SKM-1 (cell line): ENCODE results near the gene GRIK4.

Source experiments
- DNase-seq: peaks from one replicate; lab custom pipeline; 2025; ENCODE audit not compliant: unreplicated experiment; lab: John Stamatoyannopoulos, UW

Gene GRIK4

DNA sequence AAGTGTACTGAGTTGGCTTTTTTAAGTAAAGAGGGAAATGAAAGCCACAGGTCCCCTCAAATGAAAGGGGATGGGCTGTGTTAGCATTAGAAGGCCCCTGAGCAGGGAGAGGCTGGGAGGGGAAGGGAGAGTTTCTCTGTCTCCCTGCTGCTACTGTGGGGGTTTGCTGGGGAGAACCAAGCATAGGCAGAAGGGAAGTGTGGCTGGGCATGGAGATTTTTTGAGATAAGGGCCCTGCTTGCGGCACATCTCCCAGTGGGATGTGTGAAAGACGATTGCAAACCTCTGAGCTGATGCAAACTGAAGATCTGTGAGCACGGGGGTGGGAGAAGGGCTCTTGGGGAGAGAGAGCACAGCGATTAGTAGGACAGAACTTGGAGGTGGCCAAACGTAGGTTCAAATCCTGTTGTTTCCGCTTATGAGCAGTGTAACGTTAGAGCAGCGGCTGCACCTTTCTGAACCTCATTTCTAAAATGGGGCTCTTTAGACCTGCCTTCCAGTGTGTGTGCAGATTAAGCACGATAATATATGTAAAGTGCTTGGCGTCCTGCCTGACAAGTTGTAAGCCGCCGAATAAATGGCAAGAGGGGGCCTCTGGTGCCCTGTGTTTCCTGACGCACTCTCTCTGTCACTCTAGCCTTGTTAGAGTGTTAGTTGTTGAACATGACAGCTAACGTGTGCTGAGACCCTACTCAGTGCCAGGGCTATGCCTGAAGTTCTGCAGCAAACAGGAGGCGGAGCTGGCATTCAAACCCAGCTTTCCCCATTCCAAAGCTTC lies 122.3 kb downstream of the GRIK4 start:
- DNase-seq = no peak

GRCh38 chr11:120634706-120635105 lies 123.2 kb downstream of the GRIK4 start:
- no peak for DNase-seq

DNA sequence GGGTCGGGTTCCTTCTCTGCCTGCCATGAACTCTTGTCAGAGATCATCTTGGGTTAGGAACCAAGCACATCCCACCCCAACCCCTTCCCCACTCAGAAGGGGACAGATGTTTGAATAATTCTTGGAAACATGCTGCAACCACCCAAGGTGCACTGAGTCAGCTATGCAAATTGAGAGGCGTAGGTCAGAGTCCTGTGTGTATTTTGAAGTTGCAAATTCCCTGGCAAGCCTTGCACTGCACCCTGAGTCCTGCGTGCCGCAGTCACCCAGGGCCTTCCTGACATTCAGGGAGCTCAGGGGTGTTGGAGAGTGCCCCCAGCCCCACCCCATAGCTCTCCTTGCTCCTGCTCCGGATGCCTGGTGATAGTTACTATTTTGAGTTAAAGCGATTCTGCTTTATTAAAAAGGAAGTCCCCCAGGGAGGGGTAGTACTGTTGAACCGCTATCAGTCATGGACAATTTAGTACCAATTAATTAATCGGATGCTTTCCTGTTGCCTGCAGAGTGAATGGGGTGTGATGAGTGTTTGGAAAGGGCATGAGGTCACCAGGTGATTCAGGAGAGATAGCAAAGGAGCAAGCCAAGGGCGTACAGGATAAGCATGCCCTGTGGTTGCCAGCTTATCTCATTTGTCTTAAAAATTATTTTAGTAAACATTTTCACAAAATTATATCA lies 123.7 kb downstream of the GRIK4 start:
- DNase-seq = no peak

- no peak for DNase-seq
Observed at GRCh38 chr11:120637131-120637530, 125.6 kb downstream of the GRIK4 start.

DNA sequence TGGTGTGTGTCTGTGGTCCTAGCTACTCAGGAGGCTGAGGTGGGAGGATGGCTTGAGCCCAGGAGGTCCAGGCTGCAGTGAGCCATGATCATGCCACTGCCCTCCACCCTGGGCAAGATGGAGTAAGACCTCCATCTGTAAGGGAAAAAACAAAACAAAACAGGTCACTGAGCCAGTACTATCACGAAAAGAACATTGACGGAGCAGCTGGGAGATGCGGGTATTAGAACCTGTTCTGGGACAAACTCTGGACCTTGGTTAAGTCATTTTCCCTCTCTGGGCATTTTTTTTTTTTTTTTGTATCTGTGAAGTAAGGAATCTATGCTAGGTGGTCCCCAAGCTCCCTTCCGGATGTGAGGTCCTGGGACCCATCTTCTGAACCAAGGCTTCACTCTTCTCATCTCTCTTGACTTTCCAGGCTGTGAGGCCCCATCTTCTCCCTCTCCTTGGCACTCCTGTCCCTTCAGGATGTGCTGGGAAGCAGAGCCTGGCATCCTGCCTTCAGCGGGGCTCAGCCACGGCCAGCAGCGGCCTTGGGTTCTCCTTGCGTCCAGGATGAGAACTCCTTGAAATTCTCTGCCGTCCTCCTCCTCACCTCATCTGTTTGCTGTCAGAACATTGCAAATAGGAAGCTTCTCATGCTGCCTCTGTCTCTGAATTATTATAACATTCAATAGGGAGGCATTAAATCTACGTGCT lies 130.8 kb downstream of the GRIK4 start:
- no peak for DNase-seq

- no peak for DNase-seq
Observed at GRCh38 chr11:120643284-120643683, 131.7 kb downstream of the GRIK4 start.

DNA sequence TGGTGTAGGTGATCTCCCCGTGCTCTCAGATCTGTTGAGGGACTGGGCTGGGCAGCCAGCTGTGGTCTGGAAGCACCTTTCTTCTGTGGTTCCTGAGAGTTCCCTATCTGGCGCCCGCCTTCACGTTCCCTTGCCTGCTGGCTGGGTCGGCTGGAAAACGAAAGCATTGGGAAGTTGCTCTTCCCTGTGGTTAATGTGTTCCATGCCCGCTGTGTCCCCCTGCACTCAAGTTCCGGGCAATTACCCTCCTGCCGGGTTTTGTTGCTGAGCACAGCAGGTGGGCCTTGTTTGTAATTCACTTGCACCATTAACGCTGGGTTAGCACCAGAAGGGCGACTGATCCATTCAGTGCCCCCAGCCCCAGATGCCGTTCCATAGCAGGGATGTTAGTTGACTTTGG lies 134.1 kb downstream of the GRIK4 start:
- no peak for DNase-seq

DNA sequence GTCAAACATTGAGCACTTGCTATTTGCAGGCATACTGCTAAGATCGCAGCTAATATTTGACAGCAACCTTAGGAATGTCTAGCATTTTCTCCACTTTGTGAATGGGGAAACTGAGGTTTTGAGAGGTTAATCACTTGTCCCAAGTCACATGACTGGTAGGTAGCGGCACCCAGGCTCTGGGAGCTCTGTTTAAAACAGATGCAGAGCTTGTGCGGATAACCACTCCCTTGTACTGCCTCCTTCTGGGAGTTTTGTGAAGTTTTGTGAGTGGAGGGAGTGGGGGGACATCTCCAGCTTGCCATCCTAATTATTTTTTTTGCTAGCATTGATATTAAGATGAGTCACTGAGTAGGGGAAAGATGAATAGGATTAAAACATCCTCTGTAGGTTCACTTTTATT lies 134.7 kb downstream of the GRIK4 start:
- DNase-seq = no peak

GRCh38 chr11:120647681-120648080 lies 136.1 kb downstream of the GRIK4 start:
- DNase-seq = no peak

GRCh38 chr11:120648771-120649170 lies 137.2 kb downstream of the GRIK4 start:
- DNase-seq = no peak

- no peak for DNase-seq
Observed at GRCh38 chr11:120649316-120649715, 137.8 kb downstream of the GRIK4 start.

DNA sequence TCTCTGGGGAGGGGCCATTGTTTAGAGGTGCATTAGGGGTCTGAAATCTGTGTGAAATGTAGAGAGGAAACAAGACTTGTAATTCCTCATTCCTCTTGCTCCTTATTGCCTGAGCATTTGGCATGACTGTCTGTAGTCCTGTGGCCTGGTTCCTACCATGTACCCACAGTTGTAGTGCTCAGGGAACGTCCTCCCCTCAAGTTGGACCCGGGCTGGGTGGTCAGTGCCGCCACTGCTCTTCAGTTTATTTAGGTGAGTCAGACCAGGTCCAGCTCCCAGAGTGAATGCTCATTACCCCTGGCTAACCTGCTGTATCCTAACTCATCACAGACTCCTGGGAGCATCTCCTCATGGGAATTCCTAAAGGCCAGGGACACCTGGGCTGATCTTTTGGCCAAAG lies 139.8 kb downstream of the GRIK4 start:
- no peak for DNase-seq

GRCh38 chr11:120651836-120652235 lies 140.3 kb downstream of the GRIK4 start:
- no peak for DNase-seq

GRCh38 chr11:120652705-120653335 lies 141.3 kb downstream of the GRIK4 start:
- no peak for DNase-seq

- no peak for DNase-seq
Observed at GRCh38 chr11:120655589-120655988, 144.0 kb downstream of the GRIK4 start.

DNA sequence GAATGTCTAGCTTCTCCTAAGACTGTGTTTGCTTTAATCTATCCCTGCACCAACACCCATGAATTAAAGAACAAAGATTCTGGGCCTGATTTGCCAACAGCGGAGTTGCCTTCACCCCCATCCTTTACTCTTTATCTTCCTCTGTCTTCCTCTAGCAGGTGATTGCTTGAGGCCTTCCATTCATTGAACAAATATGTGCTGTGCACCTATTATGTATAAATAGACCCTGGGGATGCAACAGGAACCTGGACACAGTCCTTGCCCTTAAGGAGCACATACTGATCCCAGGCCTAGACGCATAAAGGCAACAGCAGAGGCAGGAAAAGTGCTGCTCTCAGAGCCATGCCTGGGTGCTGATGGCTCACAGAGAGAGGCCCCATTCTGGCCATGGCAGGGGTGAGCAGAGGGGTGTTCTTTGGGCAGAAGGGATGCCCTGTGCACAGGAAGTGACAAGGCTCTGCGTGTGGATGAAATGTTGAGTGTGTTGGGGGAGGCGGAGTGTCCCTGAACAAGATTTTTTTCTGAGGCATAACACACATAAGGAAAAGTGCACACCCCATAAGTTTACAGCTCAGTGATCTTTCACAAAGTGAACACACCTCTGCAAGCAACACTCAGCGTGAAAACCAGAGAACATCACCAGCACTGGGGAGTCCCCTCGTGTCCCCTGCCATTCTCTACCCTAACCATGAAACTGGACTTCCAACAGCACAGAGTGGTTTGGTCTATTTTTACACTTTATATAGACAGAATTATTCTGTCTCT lies 145.9 kb downstream of the GRIK4 start:
- DNase-seq = no peak

- DNase-seq = no peak
Observed at GRCh38 chr11:120658071-120658423, 146.5 kb downstream of the GRIK4 start.

- DNase-seq = no peak
Observed at GRCh38 chr11:120659076-120659475, 147.5 kb downstream of the GRIK4 start.

- DNase-seq = no peak
Observed at GRCh38 chr11:120660024-120660565, 148.5 kb downstream of the GRIK4 start.

GRCh38 chr11:120662071-120662676 lies 150.6 kb downstream of the GRIK4 start:
- no peak for DNase-seq
